Renal cortex interstitium (tissue), 15 donors: Measurements from ENCODE around the gene EHHADH. TPM values are rescaled to one million over a fixed set of nuclear protein-coding genes. Genes with fewer than 3 reads are reported as not detected.
"Not testable (repeated sequence)": the region's sequence is repeated elsewhere in the genome, so short reads cannot be mapped to it uniquely, and the experiment has no call there.

ENCODE experiments used
- DNase-seq, 11 donors: peaks; one replicate each; pipeline ENCODE4 v3.0.0-alpha.2; 2013; ENCODE audit warnings: low read depth in 9 of 11, low spot score in 4 of 11; ENCODE audit errors: extremely low read depth in 1 of 11
- long read RNA-seq, 16 experiments: transcript quantifications; one replicate each; lab custom pipeline, GENCODE V29; 2026
- polyA plus RNA-seq, 3 donors: library from polyadenylated mRNA; unstranded; fragments of 120-200 nt; gene quantifications; one replicate each; pipeline ENCODE4 v1.2.1, GENCODE V29; 2013; ENCODE audit not compliant: insufficient read length in 3 of 3

The EHHADH gene
- 10 to 100 TPM; 26.3 to 31.7 (median 30.9) TPM for polyA plus RNA-seq
- long read RNA-seq, donor 1, partial matches to known transcripts = 67 of 103 reads
- long read RNA-seq, donor 1, other reads (novel, unspliced or antisense) = 34 of 103 reads
- long read RNA-seq, donor 2, partial matches to known transcripts = 67 of 107 reads
- long read RNA-seq, donor 2, other reads (novel, unspliced or antisense) = 39 of 107 reads
- long read RNA-seq, donor 3, transcript EHHADH-201 (7 exons, 3,850 nt) = major isoform, 7 of 199 reads
- long read RNA-seq, donor 3, partial matches to known transcripts = 110 of 199 reads
- long read RNA-seq, donor 3, other reads (novel, unspliced or antisense) = 81 of 199 reads
- long read RNA-seq, donor 4, partial matches to known transcripts = 0 of 4 reads
- long read RNA-seq, donor 4, other reads (novel, unspliced or antisense) = 0 of 4 reads
- long read RNA-seq, donor 5 = 0 reads
- long read RNA-seq, donor 6, partial matches to known transcripts = 25 of 82 reads
- long read RNA-seq, donor 6, other reads (novel, unspliced or antisense) = 56 of 82 reads
- long read RNA-seq, donor 7, partial matches to known transcripts = 104 of 106 reads
- long read RNA-seq, donor 7, other reads (novel, unspliced or antisense) = 0 of 106 reads
- long read RNA-seq, donor 8, partial matches to known transcripts = 0 of 3 reads
- long read RNA-seq, donor 8, other reads (novel, unspliced or antisense) = 0 of 3 reads
- long read RNA-seq, donor 9, partial matches to known transcripts = 0 of 2 reads
- long read RNA-seq, donor 9, other reads (novel, unspliced or antisense) = 0 of 2 reads
- long read RNA-seq, donor 10, partial matches to known transcripts = 45 of 46 reads
- long read RNA-seq, donor 10, other reads (novel, unspliced or antisense) = 0 of 46 reads
- long read RNA-seq, donor 11, partial matches to known transcripts = 0 of 2 reads
- long read RNA-seq, donor 11, other reads (novel, unspliced or antisense) = 0 of 2 reads
- long read RNA-seq, donor 12, partial matches to known transcripts = 0 of 1 reads
- long read RNA-seq, donor 12, other reads (novel, unspliced or antisense) = 0 of 1 reads
- long read RNA-seq, donor 13 = 0 reads
- long read RNA-seq, donor 14, partial matches to known transcripts = 69 of 140 reads
- long read RNA-seq, donor 14, other reads (novel, unspliced or antisense) = 71 of 140 reads
- long read RNA-seq, donor 15, partial matches to known transcripts = 39 of 40 reads
- long read RNA-seq, donor 15, other reads (novel, unspliced or antisense) = 0 of 40 reads
- long read RNA-seq, donor 16, partial matches to known transcripts = 119 of 267 reads
- long read RNA-seq, donor 16, other reads (novel, unspliced or antisense) = 143 of 267 reads

- DNase-seq = peak; percentile 20 to 80 (median 58)
These were observed at the start of gene EHHADH for GRCh38 chr3:185253645-185254410. TSS of gene EHHADH (minus strand) at chr3:185254049. CDS start at chr3:185254022, 27 bp downstream.

- not testable (repeated sequence) for DNase-seq
These were observed 46.1 kb upstream of the EHHADH start for GRCh38 chr3:185299918-185300426.

GRCh38 chr3:185297867-185298266 is 44.0 kb upstream of the EHHADH start:
- no peak for DNase-seq

- no peak for DNase-seq
These were observed 38.4 kb upstream of the EHHADH start for GRCh38 chr3:185292238-185292637.

- no peak for DNase-seq
These were observed 36.4 kb upstream of the EHHADH start for GRCh38 chr3:185290266-185290665.

- DNase-seq = peak in 1 of 11 donors; percentile 3
These were observed 29.6 kb upstream of the EHHADH start for GRCh38 chr3:185283374-185283935.

GRCh38 chr3:185282696-185283373 is 29.0 kb upstream of the EHHADH start:
- DNase-seq = peak; percentile 91 to 98 (median 96)

- DNase-seq = peak in 7 of 11 donors; percentile 7 to 28 (median 16)
These were observed 26.9 kb upstream of the EHHADH start for GRCh38 chr3:185280572-185281365.

GRCh38 chr3:185279587-185280138 is 25.8 kb upstream of the EHHADH start:
- no peak for DNase-seq

- no peak for DNase-seq
These were observed 22.6 kb upstream of the EHHADH start for GRCh38 chr3:185276415-185276814.

- DNase-seq = no peak
These were observed 18.2 kb upstream of the EHHADH start for GRCh38 chr3:185272033-185272432.

- no peak for DNase-seq
These were observed 17.1 kb upstream of the EHHADH start for GRCh38 chr3:185270956-185271332.

GRCh38 chr3:185270262-185270955 is 16.6 kb upstream of the EHHADH start:
- no peak for DNase-seq

GRCh38 chr3:185268194-185268962 is 14.5 kb upstream of the EHHADH start:
- no peak for DNase-seq

GRCh38 chr3:185267193-185267592 is 13.3 kb upstream of the EHHADH start:
- no peak for DNase-seq
